ENCODE measurements around the gene ELOVL2.
"Not testable (repeated sequence)": the region's sequence is repeated elsewhere in the genome, so short reads cannot be mapped to it uniquely, and the experiment has no call there.

ELOVL2 gene, protein sequence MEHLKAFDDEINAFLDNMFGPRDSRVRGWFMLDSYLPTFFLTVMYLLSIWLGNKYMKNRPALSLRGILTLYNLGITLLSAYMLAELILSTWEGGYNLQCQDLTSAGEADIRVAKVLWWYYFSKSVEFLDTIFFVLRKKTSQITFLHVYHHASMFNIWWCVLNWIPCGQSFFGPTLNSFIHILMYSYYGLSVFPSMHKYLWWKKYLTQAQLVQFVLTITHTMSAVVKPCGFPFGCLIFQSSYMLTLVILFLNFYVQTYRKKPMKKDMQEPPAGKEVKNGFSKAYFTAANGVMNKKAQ

DNA sequence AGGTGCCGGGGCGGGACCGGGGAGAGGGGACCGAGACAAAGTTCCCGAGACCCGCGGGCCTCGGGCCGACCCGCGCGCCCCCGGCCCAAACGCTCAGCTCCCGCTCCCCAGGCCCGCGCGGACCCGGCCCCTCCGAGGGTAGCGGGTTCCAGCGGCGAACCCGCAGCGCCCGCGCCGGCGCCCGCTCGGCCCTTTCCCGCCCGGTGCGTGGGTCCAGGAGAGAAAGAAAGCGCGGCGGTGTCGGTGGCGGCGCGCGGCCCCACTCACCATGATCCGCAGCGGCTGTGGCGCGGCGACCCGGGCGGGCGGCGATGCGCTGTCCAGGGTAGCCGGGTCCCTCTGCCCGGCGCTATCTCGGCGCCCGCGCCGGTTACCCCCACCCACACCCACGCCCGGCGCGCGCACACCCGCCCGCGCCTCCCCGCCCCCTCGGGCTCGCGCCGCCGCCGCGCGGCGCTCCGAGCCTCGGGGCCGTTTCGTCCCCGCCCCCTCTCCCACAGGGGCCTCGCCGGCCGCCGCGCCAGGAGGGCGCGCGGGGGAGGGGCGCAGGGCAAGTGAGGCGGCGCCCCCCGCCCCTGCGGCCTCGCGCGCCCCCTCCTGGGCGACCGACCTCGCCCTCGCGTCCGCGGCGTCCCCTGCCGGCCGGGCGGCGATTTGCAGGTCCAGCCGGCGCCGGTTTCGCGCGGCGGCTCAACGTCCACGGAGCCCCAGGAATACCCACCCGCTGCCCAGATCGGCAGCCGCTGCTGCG lies at the start of gene ELOVL2:
Gene ELOVL2 (minus strand): TSS at position 345 of the 751 bp plus-strand sequence. CDS start 75 bp downstream, at position 270.
- Histone ChIP-seq H3K9me3 (ENCODE audit: low read depth, low read length) (no peaks in the 10 kb centered on the region), H3K4me3 (peak within 1 kb of the TSS; percentile 91), H3K9ac (ENCODE audit: insufficient read length) (peak within 1 kb of the TSS; percentile 71), H3K36me3 (ENCODE audit: insufficient read depth, low read length) (no peaks in the 10 kb centered on the region), H3K27ac (no peak within 1 kb of the TSS)
- no peak for DNase-seq (ENCODE audit: low read depth, low spot score)
- TF ChIP-seq POLR2AphosphoS5 (IDR thresholded peaks at IDR 0.05; ENCODE audit: borderline replicate concordance, low read depth, low read length) = no peak
- no peak for TF ChIP-seq FOXP2 (optimal IDR thresholded peaks at IDR 0.05; ENCODE audit: control extremely low read depth, extremely low read length, insufficient read depth)
- no peak for TF ChIP-seq EZH2 (IDR thresholded peaks at IDR 0.05)

DNA sequence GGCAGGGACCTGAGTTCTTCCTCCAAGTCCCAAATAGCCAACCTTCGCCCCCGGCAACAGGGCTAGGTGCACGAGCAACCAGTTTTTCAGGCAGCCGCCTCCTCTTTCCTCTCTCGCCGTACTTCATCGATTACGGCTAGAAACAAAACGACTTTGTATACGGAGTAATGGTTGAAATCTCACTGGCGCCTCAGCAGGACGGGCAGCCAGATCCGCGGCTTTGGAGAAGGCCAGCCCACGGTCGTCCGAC lies 49.2 kb upstream of the ELOVL2 start:
- Histone ChIP-seq H3K4me3 (peak overlapping the region; percentile 91), H3K9me3 (ENCODE audit: low read depth, low read length) (no peaks in the 10 kb centered on the region), H3K36me3 (ENCODE audit: insufficient read depth, low read length) (peaks cover 14% of the 10 kb centered on the region; the same call in 1 of the 2 replicates), H3K9ac (ENCODE audit: insufficient read length) (peak overlapping the region; percentile 89), H3K27ac (no peak overlapping the region)
- peak; percentile 90 for TF ChIP-seq POLR2AphosphoS5 (IDR thresholded peaks at IDR 0.05; ENCODE audit: borderline replicate concordance, low read depth, low read length)
- no peak for TF ChIP-seq EZH2 (IDR thresholded peaks at IDR 0.05)
- DNase-seq (ENCODE audit: low read depth, low spot score) = no peak

DNA sequence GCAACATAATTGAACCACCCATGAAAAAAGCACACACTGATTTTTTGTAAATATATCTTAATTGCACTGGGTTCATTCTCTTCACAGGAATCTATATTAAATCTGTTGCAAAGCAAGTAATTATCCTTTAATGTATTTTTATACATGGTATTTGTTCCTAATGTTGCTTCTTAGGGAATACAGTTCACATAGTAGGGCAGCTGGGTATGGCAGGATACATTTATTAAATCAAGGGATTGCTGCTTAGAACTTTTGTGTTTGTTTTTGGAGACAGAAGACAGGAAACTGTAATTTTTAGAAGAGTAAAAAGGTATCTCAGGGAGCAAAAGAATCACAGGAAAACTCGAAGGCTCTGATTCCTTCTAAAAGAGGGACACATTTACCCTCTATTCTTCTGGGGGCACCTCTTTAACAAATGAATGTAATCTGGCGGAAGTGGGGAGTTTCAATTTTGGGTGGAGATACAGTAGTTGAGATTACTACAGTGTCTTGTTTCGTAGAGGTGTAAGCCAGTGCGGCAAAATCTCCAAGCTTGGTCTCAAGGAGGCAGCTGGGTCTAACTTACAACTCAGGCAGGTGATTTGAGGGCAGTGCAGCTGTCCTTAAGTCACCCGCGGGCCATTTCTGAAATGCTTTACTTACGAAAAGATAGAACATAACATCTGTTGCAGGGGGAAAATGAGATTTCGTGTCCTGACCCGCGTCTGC lies 48.7 kb upstream of the ELOVL2 start:
- no peak overlapping the region for H3K27ac ChIP-seq
- peak overlapping the region; percentile 91 for H3K4me3 ChIP-seq
- TF ChIP-seq POLR2AphosphoS5 (IDR thresholded peaks at IDR 0.05; ENCODE audit: borderline replicate concordance, low read depth, low read length) (no peak), FOXP2 (optimal IDR thresholded peaks at IDR 0.05; ENCODE audit: control extremely low read depth, extremely low read length, insufficient read depth) (no peak), EZH2 (IDR thresholded peaks at IDR 0.05) (no peak)
- H3K9ac ChIP-seq (ENCODE audit: insufficient read length) = peak overlapping the region; percentile 89
- DNase-seq (ENCODE audit: low read depth, low spot score) = no peak
- H3K9me3 ChIP-seq (ENCODE audit: low read depth, low read length) = no peaks in the 10 kb centered on the region
- peaks cover 9% of the 10 kb centered on the region; the same call in 1 of the 2 replicates for H3K36me3 ChIP-seq (ENCODE audit: insufficient read depth, low read length)

DNA sequence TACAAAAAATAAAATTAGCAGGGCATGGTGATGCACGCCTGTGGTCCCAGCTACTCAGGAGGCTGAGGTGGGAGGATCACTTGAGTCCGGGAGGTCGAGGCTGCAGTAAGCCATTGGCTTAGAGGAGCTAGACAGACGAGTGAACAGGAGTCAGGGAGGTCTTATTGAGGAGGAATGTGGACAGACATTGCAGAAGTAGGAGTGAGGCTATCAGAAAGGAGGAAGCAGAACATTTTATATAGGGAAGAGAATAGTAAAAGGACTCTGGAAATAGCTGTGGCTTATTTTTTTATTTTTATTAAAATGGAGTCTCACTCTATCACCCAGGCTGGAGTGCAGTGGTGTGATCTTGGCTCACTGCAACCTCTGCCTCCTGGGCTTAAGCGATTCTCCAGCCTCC lies 47.0 kb upstream of the ELOVL2 start:
- not testable (repeated sequence) for DNase-seq (ENCODE audit: low read depth, low spot score); H3K9ac ChIP-seq (ENCODE audit: insufficient read length); H3K27ac ChIP-seq

DNA sequence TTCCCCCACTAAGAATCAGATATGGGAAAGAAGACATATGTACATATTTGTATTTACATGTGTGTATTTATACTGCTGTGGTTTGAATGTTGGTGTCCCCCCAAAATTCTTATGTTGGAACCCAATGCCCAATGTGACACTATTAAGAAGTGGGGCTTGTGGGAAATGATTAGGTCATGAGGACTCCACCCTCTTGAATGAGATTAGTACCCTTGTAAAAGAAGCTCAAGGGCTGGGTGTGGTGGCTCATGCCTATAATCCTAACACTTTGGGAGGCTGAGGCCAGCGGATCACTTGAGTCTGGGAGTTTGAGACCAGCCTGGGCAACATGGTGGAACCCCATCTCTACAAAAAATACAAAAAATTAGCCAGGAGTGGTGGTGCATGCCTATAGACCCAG lies 45.6 kb upstream of the ELOVL2 start:
- H3K9me3 ChIP-seq (ENCODE audit: low read depth, low read length) = no peaks in the 10 kb centered on the region
- H3K36me3 ChIP-seq (ENCODE audit: insufficient read depth, low read length) = no peaks in the 10 kb centered on the region
- no peak overlapping the region for H3K9ac ChIP-seq (ENCODE audit: insufficient read length)
- TF ChIP-seq FOXP2 (optimal IDR thresholded peaks at IDR 0.05; ENCODE audit: control extremely low read depth, extremely low read length, insufficient read depth) = no peak
- TF ChIP-seq EZH2 (IDR thresholded peaks at IDR 0.05) = no peak
- no peak for TF ChIP-seq POLR2AphosphoS5 (IDR thresholded peaks at IDR 0.05; ENCODE audit: borderline replicate concordance, low read depth, low read length)
- no peak for DNase-seq (ENCODE audit: low read depth, low spot score)
- H3K4me3 ChIP-seq = no peak overlapping the region
- no peak overlapping the region for H3K27ac ChIP-seq

More for the DNA sequence above, 47.0 kb upstream of the ELOVL2 start:
- not testable (repeated sequence) for H3K9me3 ChIP-seq (ENCODE audit: low read depth, low read length); H3K4me3 ChIP-seq; H3K36me3 ChIP-seq (ENCODE audit: insufficient read depth, low read length)

DNA sequence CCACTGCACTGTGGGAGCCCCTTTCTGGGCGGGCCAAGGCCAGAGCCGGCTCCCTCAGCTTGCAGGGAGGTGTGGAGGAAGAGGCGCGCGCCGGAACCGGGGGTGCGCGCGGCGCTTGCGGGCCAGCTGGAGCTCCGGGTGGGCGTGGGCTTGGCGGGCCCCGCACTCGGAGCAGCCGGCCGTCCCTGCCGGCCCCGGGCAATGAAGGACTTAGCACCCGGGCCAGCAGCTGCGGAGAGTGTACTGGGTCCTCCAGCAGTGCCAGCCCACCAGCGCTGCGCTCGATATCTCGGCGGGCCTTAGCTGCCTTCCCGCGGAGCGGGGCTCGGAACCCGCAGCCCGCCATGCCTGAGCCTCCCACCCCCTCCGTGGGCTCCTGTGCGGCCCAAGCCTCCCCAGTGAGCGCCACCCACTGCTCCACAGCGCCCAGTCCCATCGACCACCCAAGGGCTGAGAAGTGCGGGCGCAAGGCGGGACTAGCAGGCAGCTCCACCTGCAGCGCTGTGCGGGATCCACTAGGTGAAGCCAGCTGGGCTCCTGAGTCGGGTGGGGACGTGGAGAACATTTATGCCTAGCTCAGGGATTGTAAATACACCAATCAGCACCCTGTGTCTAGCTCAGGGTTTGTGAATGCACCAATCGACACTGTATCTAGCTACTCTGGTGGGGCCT lies 43.2 kb upstream of the ELOVL2 start:
- H3K27ac ChIP-seq; H3K36me3 ChIP-seq (ENCODE audit: insufficient read depth, low read length); H3K9ac ChIP-seq (ENCODE audit: insufficient read length); H3K9me3 ChIP-seq (ENCODE audit: low read depth, low read length); DNase-seq (ENCODE audit: low read depth, low spot score); H3K4me3 ChIP-seq: not testable (repeated sequence)

DNA sequence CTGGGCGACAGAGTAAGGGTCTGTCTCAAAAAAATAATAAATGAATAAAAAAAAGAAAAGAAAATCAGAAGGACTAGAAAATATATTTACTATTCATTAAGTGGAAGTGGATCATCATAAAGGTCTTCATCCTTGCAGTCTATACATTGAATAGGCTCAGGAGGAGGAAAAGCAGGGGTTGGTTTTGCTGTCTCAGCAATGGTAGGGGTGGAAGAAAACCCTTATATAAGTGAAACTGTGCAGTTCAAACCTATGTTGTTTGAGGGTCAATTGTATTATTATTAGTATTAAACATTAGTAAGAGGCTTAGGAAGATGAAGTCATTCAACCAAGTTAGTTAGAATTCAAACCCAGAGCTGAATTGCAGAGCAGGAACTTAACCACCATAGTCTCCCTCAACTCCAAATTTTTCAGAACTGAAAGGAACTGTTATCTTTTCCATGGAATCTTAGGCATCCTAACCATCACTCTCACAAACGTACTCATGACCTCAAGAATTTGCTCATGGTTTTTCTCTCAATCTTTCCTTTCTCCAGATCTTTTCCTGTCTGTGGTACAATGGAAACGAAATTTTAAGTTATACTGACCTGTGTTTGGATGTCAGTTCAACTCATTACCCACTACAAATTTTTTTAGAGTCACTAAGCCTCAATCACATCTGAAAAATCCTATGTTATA lies 41.8 kb upstream of the ELOVL2 start:
- no peak overlapping the region for H3K4me3 ChIP-seq
- no peak overlapping the region for H3K27ac ChIP-seq
- H3K9me3 ChIP-seq (ENCODE audit: low read depth, low read length) = no peaks in the 10 kb centered on the region
- DNase-seq (ENCODE audit: low read depth, low spot score) = no peak
- H3K9ac ChIP-seq (ENCODE audit: insufficient read length) = no peak overlapping the region
- no peaks in the 10 kb centered on the region for H3K36me3 ChIP-seq (ENCODE audit: insufficient read depth, low read length)
- TF ChIP-seq FOXP2 (optimal IDR thresholded peaks at IDR 0.05; ENCODE audit: control extremely low read depth, extremely low read length, insufficient read depth) = no peak
- no peak for TF ChIP-seq EZH2 (IDR thresholded peaks at IDR 0.05)
- no peak for TF ChIP-seq POLR2AphosphoS5 (IDR thresholded peaks at IDR 0.05; ENCODE audit: borderline replicate concordance, low read depth, low read length)

DNA sequence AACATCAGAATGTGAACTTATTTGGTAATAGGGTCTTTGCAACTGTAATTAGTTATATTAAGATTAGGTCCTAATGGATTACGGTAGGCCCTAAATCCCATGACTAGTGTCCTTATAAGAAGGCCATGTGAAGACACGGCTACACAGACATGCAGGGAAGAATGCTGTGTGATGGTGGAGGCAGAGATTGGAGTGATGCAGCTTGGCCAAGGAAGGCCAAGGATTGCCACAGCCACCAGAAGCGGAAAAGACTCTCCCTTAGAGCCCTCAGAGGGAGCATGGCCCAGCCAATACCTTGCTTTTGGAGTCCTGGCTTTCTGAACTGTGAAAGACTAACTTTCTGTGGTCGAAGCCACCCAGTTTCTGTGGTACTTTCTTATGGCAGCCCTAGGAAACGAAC lies 39.9 kb upstream of the ELOVL2 start:
- DNase-seq (ENCODE audit: low read depth, low spot score) = no peak
- H3K4me3 ChIP-seq = no peak overlapping the region
- H3K27ac ChIP-seq = no peak overlapping the region
- H3K9ac ChIP-seq (ENCODE audit: insufficient read length) = no peak overlapping the region
- TF ChIP-seq FOXP2 (optimal IDR thresholded peaks at IDR 0.05; ENCODE audit: control extremely low read depth, extremely low read length, insufficient read depth) (no peak), EZH2 (IDR thresholded peaks at IDR 0.05) (no peak)
- H3K9me3 ChIP-seq (ENCODE audit: low read depth, low read length) = no peaks in the 10 kb centered on the region
- no peaks in the 10 kb centered on the region for H3K36me3 ChIP-seq (ENCODE audit: insufficient read depth, low read length)

Data from SK-N-MC (cell line).